H9 (cell line): ENCODE data around the gene ZGLP1. TPM values are rescaled to one million over a fixed set of nuclear protein-coding genes. Genes with fewer than 3 reads are reported as not detected.
A peak's percentile ranks its signal among the peaks of the same experiment; 100 is the strongest.

ENCODE experiments used
- DNase-seq: peaks from one replicate; pipeline ENCODE4 v3.0.0-alpha.2; 2017
- H2AFZ ChIP-seq: one replicate; pipeline ENCODE4 v1.6.1; 2013; ENCODE audit warnings: mild to moderate bottlenecking, low read length, control low read depth, moderate library complexity
- H2AK5ac ChIP-seq: 2 replicates; pipeline ENCODE4 v1.6.1; 2013; ENCODE audit warnings: low read length, control low read depth, mixed read lengths; ENCODE audit not compliant: insufficient read length
- H2BK120ac ChIP-seq: one replicate; pipeline ENCODE4 v1.6.1; 2013; ENCODE audit warnings: low read depth, mild to moderate bottlenecking, low read length, control low read depth, inconsistent platforms; ENCODE audit not compliant: poor library complexity, severe bottlenecking
- H2BK12ac ChIP-seq: 2 replicates; pipeline ENCODE4 v1.6.1; 2013; ENCODE audit warnings: low read length, control low read depth, mixed read lengths, low read depth; ENCODE audit not compliant: insufficient read length
- H2BK15ac ChIP-seq: 2 replicates; pipeline ENCODE4 v1.6.1; 2013; ENCODE audit warnings: low read depth, low read length, control low read depth
- H2BK20ac ChIP-seq: one replicate; pipeline ENCODE4 v1.6.1; 2013; ENCODE audit warnings: low read depth, mild to moderate bottlenecking, low read length, control low read depth, inconsistent platforms; ENCODE audit not compliant: poor library complexity, severe bottlenecking
- H2BK5ac ChIP-seq: 2 replicates; pipeline ENCODE4 v1.6.1; 2013; ENCODE audit warnings: low read length, control low read depth, mixed read lengths; ENCODE audit not compliant: insufficient read length
- H3K14ac ChIP-seq: 2 replicates; pipeline ENCODE4 v1.6.1; 2013; ENCODE audit warnings: low read length, control low read depth; ENCODE audit not compliant: insufficient read depth
- H3K18ac ChIP-seq: 2 replicates; pipeline ENCODE4 v1.6.1; 2013; ENCODE audit warnings: low read depth, mild to moderate bottlenecking, mixed read lengths, low read length, control low read depth; ENCODE audit not compliant: insufficient read length
- H3K23ac ChIP-seq: 2 replicates; pipeline ENCODE4 v1.6.1; 2013; ENCODE audit warnings: low read length, control low read depth, mixed read lengths, low read depth; ENCODE audit not compliant: insufficient read length
- H3K23me2 ChIP-seq: 2 replicates; pipeline ENCODE4 v1.6.1; 2013; ENCODE audit warnings: low read depth, mild to moderate bottlenecking, mixed read lengths, low read length, control low read depth; ENCODE audit not compliant: insufficient read length, poor library complexity, severe bottlenecking
- H3K27ac ChIP-seq: 2 replicates; pipeline ENCODE4 v1.5.1; 2013; ENCODE audit warnings: low read length, control low read depth, mixed read lengths, low read depth; ENCODE audit not compliant: insufficient read length
- H3K27me3 ChIP-seq: 2 replicates; pipeline ENCODE4 v1.6.1; 2013; ENCODE audit warnings: low read length, control low read depth, inconsistent platforms; ENCODE audit not compliant: insufficient read depth
- H3K4ac ChIP-seq: 2 replicates; pipeline ENCODE4 v1.6.1; 2013; ENCODE audit warnings: low read depth, mild to moderate bottlenecking, control low read depth, inconsistent platforms, low read length, moderate library complexity
- H3K4me1 ChIP-seq: 2 replicates; pipeline ENCODE4 v1.6.1; 2013; ENCODE audit warnings: low read length, control low read depth, inconsistent platforms; ENCODE audit not compliant: insufficient read depth
- H3K4me2 ChIP-seq: 2 replicates; pipeline ENCODE4 v1.6.1; 2013; ENCODE audit warnings: low read length, control low read depth, mixed read lengths; ENCODE audit not compliant: insufficient read length, insufficient read depth
- H3K56ac ChIP-seq: 2 replicates; pipeline ENCODE4 v1.6.1; 2013; ENCODE audit warnings: low read depth, mild to moderate bottlenecking, mixed read lengths, low read length, control low read depth; ENCODE audit not compliant: insufficient read length
- H3K79me1 ChIP-seq: 2 replicates; pipeline ENCODE4 v1.6.1; 2013; ENCODE audit warnings: low read depth, mild to moderate bottlenecking, moderate library complexity, low read length, control low read depth, inconsistent platforms; ENCODE audit not compliant: insufficient read depth, poor library complexity, severe bottlenecking
- H3K79me2 ChIP-seq: 2 replicates; pipeline ENCODE4 v1.6.1; 2013; ENCODE audit warnings: low read length, control low read depth, inconsistent platforms; ENCODE audit not compliant: insufficient read depth
- H3K9ac ChIP-seq: 2 replicates; pipeline ENCODE4 v1.6.1; 2013; ENCODE audit warnings: low read length, control low read depth, mixed read lengths; ENCODE audit not compliant: insufficient read length; ENCODE audit errors: extremely low read depth
- H3K9me3 ChIP-seq: one replicate; pipeline ENCODE4 v1.6.1; 2013; ENCODE audit warnings: low read depth, low read length, inconsistent platforms; ENCODE audit not compliant: control insufficient read depth
- H3T11ph ChIP-seq: one replicate; pipeline ENCODE4 v1.6.1; 2013; ENCODE audit warnings: mild to moderate bottlenecking, low read length, control low read depth, inconsistent platforms
- H4K20me1 ChIP-seq: one replicate; pipeline ENCODE4 v1.6.1; 2013; ENCODE audit not compliant: control insufficient read depth, insufficient read length, insufficient read depth
- H4K5ac ChIP-seq: 2 replicates; pipeline ENCODE4 v1.6.1; 2013; ENCODE audit warnings: low read depth, mild to moderate bottlenecking, mixed read lengths, low read length, control low read depth; ENCODE audit not compliant: insufficient read length
- H4K8ac ChIP-seq: replicated peaks from 2 replicates; pipeline ENCODE4 v1.6.1; 2013; ENCODE audit warnings: low read length, control low read depth, mixed read lengths, low read depth; ENCODE audit not compliant: insufficient read length
- H4K91ac ChIP-seq: 2 replicates; pipeline ENCODE4 v1.6.1; 2013; ENCODE audit warnings: low read depth, mild to moderate bottlenecking, moderate library complexity, mixed read lengths, low read length, control low read depth; ENCODE audit not compliant: insufficient read length
- H3K27ac Mint-ChIP-seq, 3 experiments: 2 replicates in 2 of 3; 3 replicates in 1 of 3; pipeline ENCODE4 v1.8.0; 2020 to 2021; ENCODE audit warnings: mixed read lengths in 3 of 3, mild to moderate bottlenecking in 1 of 3, moderate library complexity in 1 of 3
- H3K27me3 Mint-ChIP-seq: 2 replicates; pipeline ENCODE4 v1.8.0; 2021; ENCODE audit warnings: low read depth, mild to moderate bottlenecking, moderate library complexity, mixed read lengths
- H3K36me3 Mint-ChIP-seq, 3 experiments: 2 replicates in 2 of 3; 3 replicates in 1 of 3; pipeline ENCODE4 v1.8.0; 2020 to 2021; ENCODE audit warnings: low read depth in 3 of 3, mixed read lengths in 3 of 3; ENCODE audit not compliant: insufficient read depth in 1 of 3
- H3K4me1 Mint-ChIP-seq, 2 experiments: 2 replicates each; pipeline ENCODE4 v1.8.0; 2020; ENCODE audit warnings: mixed read lengths in 2 of 2
- H3K4me3 Mint-ChIP-seq, 2 experiments: 2 replicates in 1 of 2; 3 replicates in 1 of 2; pipeline ENCODE4 v1.8.0; 2020 to 2021; ENCODE audit warnings: mild to moderate bottlenecking in 2 of 2, mixed read lengths in 2 of 2, moderate library complexity in 1 of 2
- H3K9me3 Mint-ChIP-seq, 2 experiments: 2 replicates in 1 of 2; 3 replicates in 1 of 2; pipeline ENCODE4 v1.8.0; 2020; ENCODE audit warnings: mild to moderate bottlenecking in 2 of 2, mixed read lengths in 2 of 2, moderate library complexity in 1 of 2
- CTCF ChIP-seq: fragments of 200-600 bp; sonication (generic); conservative IDR thresholded peaks from 3 replicates; pipeline ENCODE4 v1.8.0; 2021; ENCODE audit warnings: antibody characterized with exemption, mild to moderate bottlenecking
- WGBS: extraction: QIAGEN DNeasy Blood & Tissue Kit; methylation state at CpG from one replicate; pipeline ENCODE4 v1.1.7; 2013; ENCODE audit warnings: missing lambda C conversion rate, low lambda C conversion rate, mixed read lengths; ENCODE audit not compliant: insufficient read length; ENCODE audit errors: extremely low coverage; 5-methylcytosine and 5-hydroxymethylcytosine counted together
- total RNA-seq: library from RNA; stranded (reverse); gene quantifications from 2 replicates; pipeline ENCODE4 v1.2.1, GENCODE V29; 2021

The ZGLP1 gene
- total RNA-seq, 1 experiment from 2014 or later: 6.9 TPM

GRCh38 chr19:10352764-10353671, 43.4 kb upstream of the ZGLP1 start:
- WGBS: no CpG with 5 or more reads among the region's 63 CpGs

More at GRCh38 chr19:10352764-10353671, 43.4 kb upstream of the ZGLP1 start:
- H2BK20ac ChIP-seq: no peak overlapping the region
- H3K27ac Mint-ChIP-seq: peak overlapping the region; percentile 78 to 97 (median 91); a peak in 5 of 7 replicates
- no peaks in the 10 kb centered on the region for H3K9me3 ChIP-seq
- H3K27ac ChIP-seq: no peak overlapping the region
- H3K4me3 Mint-ChIP-seq: peak overlapping the region; percentile 68 to 87
- H3K4me1 Mint-ChIP-seq: peaks cover 17 to 18% of the 10 kb centered on the region in 2 experiments
- H3K23ac ChIP-seq: no peak overlapping the region
- peak overlapping the region; percentile 73 for H3K4me2 ChIP-seq
- H2BK120ac ChIP-seq: no peak overlapping the region
- H3K27me3 Mint-ChIP-seq: no peaks in the 10 kb centered on the region; the same call in 1 of the 2 replicates
- no peaks in the 10 kb centered on the region for H3K27me3 ChIP-seq
- no peak for TF ChIP-seq CTCF
- no peak overlapping the region for H2BK15ac ChIP-seq
- H3K14ac ChIP-seq: peak overlapping the region; percentile 75
- H3K36me3 Mint-ChIP-seq: peaks cover 5 to 31% (median 17%) of the 10 kb centered on the region in 3 experiments; a peak in 6 of 7 replicates
- H2BK12ac ChIP-seq: peak overlapping the region; percentile 5
- no peak overlapping the region for H2AFZ ChIP-seq
- H3K79me2 ChIP-seq: no peaks in the 10 kb centered on the region
- no peak overlapping the region for H2AK5ac ChIP-seq
- H3K79me1 ChIP-seq: no peaks in the 10 kb centered on the region
- H3K4me1 ChIP-seq: no peaks in the 10 kb centered on the region
- peak; percentile 98 for DNase-seq
- no peak overlapping the region for H3K4ac ChIP-seq
- H3K9me3 Mint-ChIP-seq: no peaks in the 10 kb centered on the region
- no peak overlapping the region for H4K91ac ChIP-seq
- H3K56ac ChIP-seq: no peak overlapping the region
- no peak overlapping the region for H2BK5ac ChIP-seq
- H3T11ph ChIP-seq: no peak overlapping the region
- no peak overlapping the region for H4K8ac ChIP-seq
- peak overlapping the region; percentile 59 for H3K18ac ChIP-seq
- no peaks in the 10 kb centered on the region for H4K20me1 ChIP-seq
- H3K23me2 ChIP-seq: peaks cover 10% of the 10 kb centered on the region
- H3K9ac ChIP-seq: peak overlapping the region; percentile 21
- H4K5ac ChIP-seq: no peak overlapping the region
